Neural progenitor cell (in vitro differentiated cells): ENCODE data around the gene DLG2. TPM values are rescaled to one million over a fixed set of nuclear protein-coding genes. Genes with fewer than 3 reads are reported as not detected.

Experiments used
- DNase-seq: peaks from one replicate; pipeline ENCODE4 v3.0.0-alpha.2; 2016; ENCODE audit warnings: low spot score
- H2AFZ ChIP-seq: fragments of 200-600 bp; sonication (generic); replicated peaks from 2 replicates; pipeline ENCODE4 v1.6.1; 2016; ENCODE audit warnings: antibody characterized with exemption
- H3F3A ChIP-seq: fragments of 200-600 bp; sonication (generic); 2 replicates; pipeline ENCODE4 v1.6.1; 2016; ENCODE audit warnings: antibody characterized with exemption, low read depth
- H3K27ac ChIP-seq: fragments of 200-600 bp; sonication (generic); 2 replicates; pipeline ENCODE4 v1.5.1; 2016; ENCODE audit warnings: mild to moderate bottlenecking
- H3K27me3 ChIP-seq: fragments of 200-600 bp; sonication (generic); 2 replicates; pipeline ENCODE4 v1.6.1; 2016; ENCODE audit warnings: mild to moderate bottlenecking, moderate library complexity
- H3K36me3 ChIP-seq: fragments of 200-600 bp; sonication (generic); 2 replicates; pipeline ENCODE4 v1.5.1; 2016
- H3K4me1 ChIP-seq: fragments of 200-600 bp; sonication (generic); 2 replicates; pipeline ENCODE4 v1.6.1; 2016; ENCODE audit warnings: mixed run types
- H3K4me2 ChIP-seq: fragments of 200-600 bp; sonication (generic); 2 replicates; pipeline ENCODE4 v1.6.1; 2016
- H3K4me3 ChIP-seq: fragments of 200-600 bp; sonication (generic); 2 replicates; pipeline ENCODE4 v1.5.1; 2016
- H3K79me2 ChIP-seq: fragments of 200-600 bp; sonication (generic); 2 replicates; pipeline ENCODE4 v1.6.1; 2016; ENCODE audit warnings: low read depth
- H3K9ac ChIP-seq: fragments of 200-600 bp; sonication (generic); 2 replicates; pipeline ENCODE4 v1.6.1; 2016
- H3K9me3 ChIP-seq: fragments of 200-600 bp; sonication (generic); 2 replicates; pipeline ENCODE4 v1.5.1; 2016; ENCODE audit warnings: low read depth
- H4K20me1 ChIP-seq: fragments of 200-600 bp; sonication (generic); 2 replicates; pipeline ENCODE4 v1.6.1; 2016; ENCODE audit warnings: low read depth
- H3K27ac Mint-ChIP-seq: 3 replicates; pipeline ENCODE4 v1.8.0; 2021; ENCODE audit warnings: mixed read lengths
- H3K27me3 Mint-ChIP-seq: 2 replicates; pipeline ENCODE4 v1.8.0; 2022; ENCODE audit warnings: low read depth, mild to moderate bottlenecking, inconsistent platforms, moderate library complexity, mixed read lengths; ENCODE audit not compliant: insufficient read depth
- H3K36me3 Mint-ChIP-seq: 3 replicates; pipeline ENCODE4 v1.8.0; 2021; ENCODE audit warnings: mixed read lengths
- H3K4me1 Mint-ChIP-seq: 3 replicates; pipeline ENCODE4 v1.8.0; 2021; ENCODE audit warnings: mixed read lengths
- H3K4me3 Mint-ChIP-seq: 3 replicates; pipeline ENCODE4 v1.8.0; 2021; ENCODE audit warnings: mild to moderate bottlenecking, moderate library complexity, mixed read lengths
- H3K9me3 Mint-ChIP-seq: 3 replicates; pipeline ENCODE4 v1.8.0; 2020; ENCODE audit warnings: mixed read lengths
- EZH2 ChIP-seq: fragments of 200-600 bp; sonication (generic); IDR thresholded peaks from 2 replicates; pipeline ENCODE4 v1.6.1; 2017; ENCODE audit warnings: antibody characterized with exemption, mild to moderate bottlenecking, moderate library complexity
- EZH2phosphoT487 ChIP-seq: fragments of 200-600 bp; sonication (generic); IDR thresholded peaks from 2 replicates; pipeline ENCODE4 v1.6.1; 2017; ENCODE audit warnings: antibody characterized with exemption
- total RNA-seq: library from RNA; depleted of rRNA; stranded (reverse); fragments of >200 nt; gene quantifications from 2 replicates; pipeline ENCODE4 v1.2.3, GENCODE V29; 2015; ENCODE audit warnings: low replicate concordance
- TF ChIP-seq, protein P1 (sequence below): fragments of 200-600 bp; sonication (generic); IDR thresholded peaks from 2 replicates; pipeline ENCODE4 v1.5.1; 2017; ENCODE audit warnings: antibody characterized with exemption, mild to moderate bottlenecking

The DLG2 gene
- total RNA-seq, 1 donor from 2014 or later = 7.5 TPM

DNA sequence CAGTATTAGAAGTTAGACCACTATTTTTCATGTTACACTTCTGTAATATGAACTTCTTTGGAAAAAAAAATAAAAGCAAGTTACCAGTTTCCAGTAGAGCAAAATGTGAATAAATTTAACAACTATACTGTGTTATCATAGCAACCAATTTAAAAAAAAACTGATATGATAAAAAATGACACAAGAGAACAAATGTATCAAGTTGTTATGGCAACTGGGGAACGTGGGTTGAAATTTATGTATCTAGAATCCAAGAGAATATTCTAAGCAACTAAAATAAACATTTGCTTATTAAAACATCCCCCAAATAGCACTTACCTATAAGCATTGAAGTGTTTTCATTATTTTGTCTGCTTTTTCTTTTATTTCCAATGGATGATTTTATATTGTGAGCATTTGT is 442.4 kb downstream of the DLG2 start:
- H3K27me3 Mint-ChIP-seq = no peaks in the 10 kb centered on the region
- Histone ChIP-seq H3K27ac (no peak overlapping the region), H3K4me1 (peaks cover 9% of the 10 kb centered on the region), H4K20me1 (no peaks in the 10 kb centered on the region), H3F3A (no peaks in the 10 kb centered on the region), H3K79me2 (no peaks in the 10 kb centered on the region), H3K4me2 (no peak overlapping the region), H2AFZ (no peak overlapping the region), H3K9me3 (no peaks in the 10 kb centered on the region), H3K27me3 (no peaks in the 10 kb centered on the region), H3K4me3 (no peak overlapping the region), H3K9ac (no peak overlapping the region), H3K36me3 (no peaks in the 10 kb centered on the region)
- H3K4me1 Mint-ChIP-seq = peaks cover 19% of the 10 kb centered on the region
- H3K27ac Mint-ChIP-seq = no peak overlapping the region
- H3K36me3 Mint-ChIP-seq = no peaks in the 10 kb centered on the region
- H3K4me3 Mint-ChIP-seq = no peak overlapping the region
- no peaks in the 10 kb centered on the region for H3K9me3 Mint-ChIP-seq
- TF ChIP-seq, protein P1, sequence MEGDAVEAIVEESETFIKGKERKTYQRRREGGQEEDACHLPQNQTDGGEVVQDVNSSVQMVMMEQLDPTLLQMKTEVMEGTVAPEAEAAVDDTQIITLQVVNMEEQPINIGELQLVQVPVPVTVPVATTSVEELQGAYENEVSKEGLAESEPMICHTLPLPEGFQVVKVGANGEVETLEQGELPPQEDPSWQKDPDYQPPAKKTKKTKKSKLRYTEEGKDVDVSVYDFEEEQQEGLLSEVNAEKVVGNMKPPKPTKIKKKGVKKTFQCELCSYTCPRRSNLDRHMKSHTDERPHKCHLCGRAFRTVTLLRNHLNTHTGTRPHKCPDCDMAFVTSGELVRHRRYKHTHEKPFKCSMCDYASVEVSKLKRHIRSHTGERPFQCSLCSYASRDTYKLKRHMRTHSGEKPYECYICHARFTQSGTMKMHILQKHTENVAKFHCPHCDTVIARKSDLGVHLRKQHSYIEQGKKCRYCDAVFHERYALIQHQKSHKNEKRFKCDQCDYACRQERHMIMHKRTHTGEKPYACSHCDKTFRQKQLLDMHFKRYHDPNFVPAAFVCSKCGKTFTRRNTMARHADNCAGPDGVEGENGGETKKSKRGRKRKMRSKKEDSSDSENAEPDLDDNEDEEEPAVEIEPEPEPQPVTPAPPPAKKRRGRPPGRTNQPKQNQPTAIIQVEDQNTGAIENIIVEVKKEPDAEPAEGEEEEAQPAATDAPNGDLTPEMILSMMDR = no peak
- TF ChIP-seq EZH2phosphoT487 (no peak), EZH2 (no peak)
- DNase-seq = no peak

GRCh38 chr11:85182441-85183387 is 444.4 kb downstream of the DLG2 start:
- Histone ChIP-seq H3K27ac (no peak overlapping the region), H3K4me1 (peaks cover 9% of the 10 kb centered on the region), H3K79me2 (no peaks in the 10 kb centered on the region), H3K9me3 (no peaks in the 10 kb centered on the region), H3K36me3 (no peaks in the 10 kb centered on the region), H3K4me3 (no peak overlapping the region), H4K20me1 (no peaks in the 10 kb centered on the region), H3K4me2 (no peak overlapping the region), H3F3A (no peaks in the 10 kb centered on the region), H3K9ac (no peak overlapping the region), H2AFZ (peak overlapping the region; percentile 52), H3K27me3 (no peaks in the 10 kb centered on the region)
- Mint-ChIP-seq H3K27me3 (no peaks in the 10 kb centered on the region), H3K36me3 (no peaks in the 10 kb centered on the region), H3K27ac (peak overlapping the region; percentile 4), H3K4me3 (no peak overlapping the region), H3K9me3 (no peaks in the 10 kb centered on the region), H3K4me1 (peaks cover 19% of the 10 kb centered on the region)
- peak; percentile 65 for DNase-seq
- TF ChIP-seq, protein P1 = peak; percentile 64
- no peak for TF ChIP-seq EZH2phosphoT487
- TF ChIP-seq EZH2 = no peak

DNA sequence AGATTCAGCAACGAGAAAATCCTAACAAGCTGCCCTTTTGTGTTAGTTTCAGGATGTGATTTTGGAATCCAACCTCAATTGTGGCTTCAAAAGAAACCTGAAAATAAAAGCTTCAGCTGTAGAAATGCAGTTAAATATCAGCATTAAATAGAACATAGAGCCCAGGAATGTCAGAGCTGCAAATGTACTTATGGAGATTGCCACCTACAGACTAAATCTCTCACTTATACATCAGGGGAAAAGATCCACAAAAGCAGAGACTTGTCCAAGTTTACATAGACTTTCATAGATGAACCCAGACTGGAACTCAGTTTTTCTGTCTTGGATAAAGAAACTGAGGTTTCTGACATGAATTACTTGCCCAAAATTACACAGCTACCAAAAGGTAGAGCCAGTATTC is 446.6 kb downstream of the DLG2 start:
- no peak for DNase-seq
- Histone ChIP-seq H3K27ac (no peak overlapping the region), H3F3A (no peaks in the 10 kb centered on the region), H2AFZ (no peak overlapping the region), H3K9me3 (no peaks in the 10 kb centered on the region), H3K4me2 (no peak overlapping the region), H4K20me1 (no peaks in the 10 kb centered on the region), H3K9ac (no peak overlapping the region), H3K4me3 (no peak overlapping the region), H3K27me3 (no peaks in the 10 kb centered on the region), H3K79me2 (no peaks in the 10 kb centered on the region), H3K4me1 (peaks cover 9% of the 10 kb centered on the region), H3K36me3 (no peaks in the 10 kb centered on the region)
- peaks cover 7% of the 10 kb centered on the region for H3K9me3 Mint-ChIP-seq
- no peak overlapping the region for H3K27ac Mint-ChIP-seq
- no peaks in the 10 kb centered on the region for H3K27me3 Mint-ChIP-seq
- no peak overlapping the region for H3K4me3 Mint-ChIP-seq
- H3K36me3 Mint-ChIP-seq = no peaks in the 10 kb centered on the region
- peaks cover 19% of the 10 kb centered on the region for H3K4me1 Mint-ChIP-seq
- TF ChIP-seq EZH2 = no peak
- TF ChIP-seq, protein P1 = no peak
- TF ChIP-seq EZH2phosphoT487 = no peak
